ENCODE data around the gene BCL11B.

DNA sequence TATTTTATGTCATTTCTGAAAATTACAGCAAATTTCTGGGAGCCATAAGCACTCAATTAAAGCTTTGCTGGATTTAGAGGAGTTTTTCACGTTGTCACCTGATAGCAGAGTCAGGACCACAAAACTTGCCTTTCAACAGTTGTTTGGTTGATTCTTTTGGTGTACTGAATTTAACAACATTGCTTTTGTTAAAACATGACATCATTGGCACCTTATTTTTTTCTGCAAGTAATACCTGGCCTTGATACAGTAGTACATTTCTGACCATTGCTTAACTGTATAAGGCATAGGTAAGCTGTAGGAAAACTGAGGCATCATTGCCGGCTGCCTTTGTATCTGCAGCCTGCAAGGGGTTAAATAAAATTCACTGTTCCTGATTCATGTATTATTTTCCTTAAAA lies 4.5 kb upstream of the BCL11B start:
- TF ChIP-seq, protein P1, sequence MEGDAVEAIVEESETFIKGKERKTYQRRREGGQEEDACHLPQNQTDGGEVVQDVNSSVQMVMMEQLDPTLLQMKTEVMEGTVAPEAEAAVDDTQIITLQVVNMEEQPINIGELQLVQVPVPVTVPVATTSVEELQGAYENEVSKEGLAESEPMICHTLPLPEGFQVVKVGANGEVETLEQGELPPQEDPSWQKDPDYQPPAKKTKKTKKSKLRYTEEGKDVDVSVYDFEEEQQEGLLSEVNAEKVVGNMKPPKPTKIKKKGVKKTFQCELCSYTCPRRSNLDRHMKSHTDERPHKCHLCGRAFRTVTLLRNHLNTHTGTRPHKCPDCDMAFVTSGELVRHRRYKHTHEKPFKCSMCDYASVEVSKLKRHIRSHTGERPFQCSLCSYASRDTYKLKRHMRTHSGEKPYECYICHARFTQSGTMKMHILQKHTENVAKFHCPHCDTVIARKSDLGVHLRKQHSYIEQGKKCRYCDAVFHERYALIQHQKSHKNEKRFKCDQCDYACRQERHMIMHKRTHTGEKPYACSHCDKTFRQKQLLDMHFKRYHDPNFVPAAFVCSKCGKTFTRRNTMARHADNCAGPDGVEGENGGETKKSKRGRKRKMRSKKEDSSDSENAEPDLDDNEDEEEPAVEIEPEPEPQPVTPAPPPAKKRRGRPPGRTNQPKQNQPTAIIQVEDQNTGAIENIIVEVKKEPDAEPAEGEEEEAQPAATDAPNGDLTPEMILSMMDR (IDR thresholded peaks at IDR 0.05), result no peak
- no peak for TF ChIP-seq POLR2A (IDR thresholded peaks at IDR 0.05)

All from tibial nerve (tissue), 3 donors.